GM19240 (cell line): ENCODE results near the gene SALL3.

Experiments used
- DNase-seq: peaks from one replicate; pipeline ENCODE4 v3.0.0; 2011; ENCODE audit warnings: low spot score; ENCODE audit not compliant: insufficient read length

Gene SALL3

DNA sequence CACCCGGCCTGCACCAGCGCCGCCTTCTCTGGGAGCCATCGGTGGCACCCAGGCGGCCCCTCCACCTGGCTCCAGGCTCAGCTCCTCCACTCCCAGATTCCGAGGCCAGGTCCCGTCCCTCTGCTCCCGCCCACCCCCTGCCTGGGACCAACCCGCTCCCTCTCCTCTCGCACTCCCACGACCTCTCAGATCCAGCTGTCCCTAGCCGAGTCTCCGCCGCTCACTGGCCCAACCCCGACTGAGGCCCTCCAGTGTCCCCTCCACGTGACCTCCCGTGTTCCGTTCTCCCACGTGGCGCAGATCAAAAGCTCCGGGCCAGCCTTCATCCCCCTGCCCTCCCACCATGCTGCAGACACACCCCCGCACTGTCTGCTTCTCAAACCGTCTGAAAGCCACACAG is 14.4 kb upstream of the SALL3 start:
- no peak for DNase-seq

DNA sequence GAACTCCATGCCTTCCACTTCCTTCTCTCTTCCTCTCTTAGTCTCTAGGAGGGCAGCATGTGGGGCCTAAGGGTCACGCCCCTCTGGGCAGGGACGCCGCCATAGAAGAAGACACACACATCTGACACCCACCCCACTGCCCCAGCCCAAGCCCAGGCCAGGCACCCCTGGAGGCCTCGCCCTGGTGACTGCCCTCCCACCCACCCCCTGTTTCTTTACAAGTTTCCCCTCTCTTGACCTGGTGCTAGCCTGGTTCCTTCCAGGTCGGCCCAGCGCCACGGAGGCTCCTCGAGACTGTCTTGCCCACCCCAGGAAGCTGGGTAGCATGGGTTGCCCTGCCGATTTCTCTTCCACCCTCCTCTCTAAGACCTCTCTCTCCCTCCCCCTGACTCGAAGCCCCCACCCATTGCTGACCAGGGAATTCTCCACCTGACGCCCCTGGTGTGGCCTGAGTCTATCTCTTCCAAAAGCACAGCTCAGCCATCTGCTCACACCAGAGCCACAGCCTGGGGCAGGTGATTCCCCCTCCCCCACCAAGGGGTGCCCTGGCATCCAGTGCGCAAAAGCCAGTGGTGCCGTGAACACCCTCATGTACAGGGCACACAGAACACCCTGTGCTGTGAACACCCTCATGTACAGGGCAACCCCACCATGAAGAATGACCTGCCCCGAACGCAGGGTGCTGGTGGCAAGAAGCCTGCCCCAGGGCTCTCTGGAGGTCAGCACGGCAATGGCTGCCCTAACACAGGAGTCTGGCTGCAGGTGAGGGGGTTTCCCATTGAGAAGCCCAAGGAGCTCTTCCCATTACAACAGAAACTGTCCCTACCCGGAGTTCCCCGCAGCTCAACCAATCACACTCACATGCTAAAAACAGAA is 13.5 kb upstream of the SALL3 start:
- DNase-seq = no peak

DNA sequence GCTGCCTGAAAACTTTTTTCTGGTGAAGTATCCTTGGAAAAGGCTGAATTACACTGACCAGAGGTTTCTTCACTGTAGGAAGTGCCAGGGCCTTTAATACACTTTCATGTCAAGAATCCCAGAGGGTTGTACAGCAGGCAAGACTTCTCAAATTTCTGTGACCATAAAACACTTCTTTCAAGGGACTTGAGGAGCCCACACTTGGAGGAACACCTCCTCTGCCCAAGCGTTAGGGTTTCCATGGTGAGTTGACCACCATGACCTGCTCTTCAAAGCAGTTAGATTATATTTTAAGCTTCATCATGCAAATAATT is 12.9 kb upstream of the SALL3 start:
- no peak for DNase-seq

DNA sequence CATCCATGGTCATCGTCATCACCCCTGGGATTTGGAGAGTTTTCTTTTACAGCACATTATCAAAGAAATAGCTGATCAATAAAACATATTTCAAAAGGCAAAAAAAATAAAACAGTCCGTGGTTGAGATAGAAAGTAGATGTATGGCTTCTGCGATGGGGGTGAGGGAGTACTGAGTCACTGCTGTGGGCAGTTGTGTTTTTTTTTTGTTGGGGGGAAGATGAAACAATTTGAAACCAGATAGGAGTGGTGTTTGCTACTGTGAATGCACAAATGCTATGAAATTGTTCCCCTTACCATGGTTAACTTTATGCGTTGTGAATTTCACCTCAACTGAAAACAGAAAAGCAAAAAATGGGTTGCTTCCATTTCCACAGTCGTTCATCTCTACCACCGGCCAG is 11.9 kb upstream of the SALL3 start:
- DNase-seq = no peak

DNA sequence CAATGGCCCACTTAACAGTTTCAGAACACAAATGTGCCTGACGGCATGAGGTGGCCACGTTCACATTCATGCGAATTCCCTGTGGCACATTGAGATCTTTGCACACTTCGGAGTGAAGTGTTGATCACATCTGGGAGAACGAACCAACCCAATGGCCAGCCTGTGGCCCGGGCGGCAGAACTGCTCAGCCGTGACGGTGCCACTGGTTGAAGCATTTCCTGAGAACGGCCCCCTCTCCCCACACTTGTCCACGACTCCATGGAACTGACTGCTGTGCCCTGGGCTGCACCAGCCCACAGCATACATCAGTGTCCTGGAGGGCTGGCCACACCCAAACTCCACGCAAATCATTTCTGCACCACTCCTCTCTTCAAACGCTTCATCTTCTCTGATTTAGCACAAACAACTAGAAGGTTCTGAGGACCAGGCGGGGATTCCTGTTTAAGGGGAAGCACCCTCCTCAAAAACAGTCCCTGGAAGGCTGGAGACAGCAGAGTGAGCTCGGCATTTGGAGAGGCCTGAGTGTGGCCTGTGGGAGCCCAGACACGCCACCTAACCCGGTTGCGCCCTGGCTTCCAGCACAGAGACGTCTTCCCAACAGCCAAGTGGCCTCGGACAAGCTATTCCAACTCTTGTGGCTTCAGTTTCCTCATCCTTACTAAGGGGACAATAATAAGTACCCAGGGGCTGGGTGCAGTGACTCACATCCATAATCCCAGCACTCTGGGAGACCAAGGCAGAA is 9.9 kb upstream of the SALL3 start:
- no peak for DNase-seq

DNA sequence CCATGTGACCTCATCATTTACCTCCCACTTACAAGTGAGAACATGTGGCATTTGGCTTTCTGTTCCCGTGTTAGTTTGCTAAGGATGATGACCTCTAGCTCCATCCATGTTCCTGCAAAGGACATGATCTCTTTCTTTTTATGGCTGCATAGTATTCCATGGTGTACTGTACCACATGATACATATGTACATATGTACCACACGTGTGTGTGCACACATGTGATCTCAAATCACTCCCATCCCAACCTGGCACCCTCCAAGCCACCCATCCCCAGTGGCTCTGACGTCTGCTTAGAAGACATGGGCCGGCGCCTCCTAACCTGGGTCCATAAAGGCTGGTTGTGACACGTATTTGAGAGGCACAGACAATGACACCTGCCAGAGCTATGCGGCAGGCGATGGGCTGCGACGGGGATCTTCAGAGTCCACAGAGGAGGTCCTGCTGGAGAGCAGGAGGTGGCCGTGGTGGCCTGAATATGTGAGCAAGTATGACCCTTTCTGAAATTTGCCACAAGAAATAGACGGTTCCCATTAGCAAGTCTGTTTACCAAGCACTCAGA is 8.8 kb upstream of the SALL3 start:
- DNase-seq = no peak

DNA sequence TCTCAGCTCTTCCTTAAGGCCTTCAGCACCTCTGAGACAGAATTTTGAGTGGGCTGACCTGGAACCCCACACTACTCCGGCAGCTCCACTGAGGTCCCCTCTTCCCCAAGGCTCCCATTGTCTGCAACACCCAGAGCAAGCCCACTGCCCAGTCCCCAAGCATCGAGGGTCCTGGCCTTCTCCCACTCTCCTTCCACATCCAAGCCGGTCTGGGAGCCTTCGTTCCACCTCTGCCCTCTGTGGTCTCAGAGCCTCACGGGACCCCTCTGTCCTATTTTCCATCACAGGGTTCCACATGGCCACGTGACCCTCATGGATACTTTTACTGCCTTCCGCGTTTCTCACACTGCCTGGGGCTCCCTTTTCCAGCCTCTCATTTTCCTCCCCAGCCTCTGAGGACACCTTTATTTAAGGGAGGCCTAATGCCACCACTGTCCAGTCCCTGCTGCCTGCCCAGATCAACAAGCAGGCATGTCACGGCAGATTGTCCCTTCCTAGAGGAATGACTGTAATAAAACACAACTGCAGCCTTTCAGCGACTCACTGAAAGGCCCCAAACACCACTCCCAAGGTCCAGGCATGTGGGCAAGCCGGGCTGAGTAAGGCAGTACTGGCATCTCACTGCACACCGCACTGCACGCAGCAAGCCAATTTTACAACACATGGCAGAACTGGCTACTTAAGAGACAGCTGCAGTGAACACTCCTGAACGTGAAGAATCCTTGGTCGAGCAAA is 7.9 kb upstream of the SALL3 start:
- no peak for DNase-seq

DNA sequence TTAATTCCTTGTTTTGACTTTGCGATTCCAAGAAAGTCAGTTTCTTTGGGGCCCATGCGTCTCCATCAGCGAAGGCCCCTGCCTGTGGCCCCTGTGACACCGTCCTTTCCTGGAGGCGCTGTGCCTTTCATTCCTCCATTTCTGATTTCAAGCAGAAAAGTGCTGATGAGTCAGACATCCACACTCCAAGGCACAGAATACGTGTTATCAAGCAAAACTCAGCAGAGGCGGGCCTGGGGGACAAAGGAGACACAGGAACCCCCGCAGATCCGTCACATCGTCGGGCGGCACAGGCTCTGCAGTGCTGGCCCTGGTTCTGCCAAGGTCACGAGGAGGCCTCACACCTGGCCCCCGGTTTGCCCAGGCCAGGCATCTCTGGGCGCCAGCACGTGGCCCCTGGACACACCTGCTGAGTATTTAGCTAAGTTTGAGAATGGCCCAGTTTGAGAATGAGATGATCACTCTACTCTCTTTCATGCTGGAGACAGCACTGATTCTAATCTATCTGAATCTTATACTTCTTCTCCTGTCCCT is 7.2 kb upstream of the SALL3 start:
- DNase-seq = no peak

DNA sequence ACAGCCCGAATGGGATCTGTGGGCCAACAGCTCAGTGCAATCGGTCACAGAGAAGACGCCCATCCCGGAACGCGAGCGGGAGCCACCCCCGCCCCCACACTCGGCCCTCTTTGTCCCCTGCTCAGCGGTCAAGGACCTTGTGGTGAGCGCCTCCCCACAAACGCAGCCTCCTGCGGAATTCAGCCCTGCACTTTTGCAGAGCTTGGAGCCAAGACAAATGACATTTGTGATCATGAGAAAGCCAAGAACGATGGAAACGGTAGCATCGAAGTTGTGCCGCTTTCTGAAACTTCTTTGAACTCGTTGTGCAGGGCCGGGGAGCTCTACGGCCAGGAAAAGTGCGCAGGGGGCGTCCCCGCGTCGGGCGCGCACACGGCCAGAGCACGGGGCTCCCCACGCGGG is 6.7 kb upstream of the SALL3 start:
- no peak for DNase-seq

DNA sequence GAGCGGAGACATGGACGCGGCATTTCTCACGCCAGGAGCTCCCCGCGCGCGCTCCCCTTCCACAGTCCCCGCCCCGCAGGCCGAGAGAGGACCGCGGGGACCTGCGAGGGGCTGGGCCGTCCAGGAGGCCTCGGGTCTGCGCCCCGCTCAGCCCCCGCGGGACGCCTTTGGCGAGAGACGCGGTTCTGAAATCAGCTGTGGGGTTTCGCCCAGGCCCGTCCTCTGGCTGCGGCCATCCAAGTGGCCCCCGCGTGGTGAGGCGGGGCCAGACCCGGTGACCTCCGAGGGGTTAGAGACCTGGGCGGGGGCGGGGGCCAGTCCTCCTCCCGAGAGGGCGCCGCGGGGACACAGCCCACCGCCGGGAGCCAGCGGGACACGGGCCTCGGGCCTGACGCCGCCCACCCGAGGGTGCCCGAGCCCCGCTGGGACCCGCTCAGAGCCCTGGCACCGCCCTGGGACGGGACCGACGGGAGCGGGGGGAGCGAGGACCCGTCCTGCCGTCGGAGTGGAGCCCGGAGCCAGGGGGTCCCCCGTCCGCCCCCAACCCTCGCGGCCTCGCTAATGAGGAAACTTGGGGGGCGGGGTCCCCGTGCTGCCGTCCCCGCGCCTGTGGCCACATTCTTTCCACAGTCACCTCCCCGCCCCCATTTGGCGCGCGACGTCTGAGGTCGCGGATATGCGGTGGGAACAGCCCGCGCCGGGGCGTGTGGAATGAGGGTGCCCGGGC is 6.1 kb upstream of the SALL3 start:
- no peak for DNase-seq

DNA sequence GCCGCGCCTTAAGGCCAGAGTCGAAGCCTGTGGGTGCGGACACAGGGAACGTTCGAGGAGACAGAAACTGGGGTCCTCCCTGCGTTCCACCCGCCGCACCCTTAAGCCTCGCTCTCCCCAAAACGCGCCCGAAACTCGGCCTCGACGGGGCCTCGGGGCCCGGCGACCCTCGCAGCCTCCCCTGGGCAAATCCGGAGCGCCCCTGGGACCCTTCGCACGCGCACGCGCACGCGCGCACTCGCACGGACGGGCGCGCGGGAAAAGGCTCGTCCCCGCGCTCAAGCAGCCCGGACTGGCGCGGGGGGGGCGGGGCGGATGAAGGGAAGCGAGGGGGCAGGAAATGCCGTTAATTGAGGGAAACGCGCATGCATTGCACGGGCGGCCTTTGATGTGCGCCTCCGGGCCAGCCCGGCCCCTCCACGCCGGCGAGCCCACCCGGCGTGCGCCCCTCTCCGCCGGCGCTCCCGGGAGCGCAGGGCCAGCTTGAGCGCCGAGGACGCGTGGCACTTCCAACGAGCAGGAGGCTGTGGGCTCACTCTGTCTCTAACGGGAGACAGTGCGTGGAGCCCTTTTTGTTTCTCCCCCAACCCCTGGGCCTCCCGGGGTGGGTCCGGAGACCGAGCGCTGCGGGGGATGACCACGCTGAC is 5.4 kb upstream of the SALL3 start:
- no peak for DNase-seq

DNA sequence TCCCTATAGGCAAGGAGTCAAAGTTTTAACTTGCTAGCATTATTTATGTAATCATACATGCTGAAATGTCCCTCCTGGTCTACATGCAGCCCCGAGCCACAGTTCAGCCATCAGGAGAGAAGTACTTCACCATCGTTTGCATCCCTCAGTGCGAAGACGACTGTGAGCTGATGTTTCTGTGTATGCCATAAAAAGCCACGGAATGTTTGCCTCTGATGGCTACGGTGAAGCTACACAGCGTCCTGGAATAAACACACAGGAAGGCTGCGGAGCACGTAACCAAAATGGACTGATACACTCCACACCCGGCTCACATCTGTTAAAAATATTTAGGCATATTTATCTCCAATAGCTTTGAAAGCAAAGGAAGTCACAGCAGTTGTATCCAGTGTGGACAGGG is 4.3 kb upstream of the SALL3 start:
- DNase-seq = no peak

DNA sequence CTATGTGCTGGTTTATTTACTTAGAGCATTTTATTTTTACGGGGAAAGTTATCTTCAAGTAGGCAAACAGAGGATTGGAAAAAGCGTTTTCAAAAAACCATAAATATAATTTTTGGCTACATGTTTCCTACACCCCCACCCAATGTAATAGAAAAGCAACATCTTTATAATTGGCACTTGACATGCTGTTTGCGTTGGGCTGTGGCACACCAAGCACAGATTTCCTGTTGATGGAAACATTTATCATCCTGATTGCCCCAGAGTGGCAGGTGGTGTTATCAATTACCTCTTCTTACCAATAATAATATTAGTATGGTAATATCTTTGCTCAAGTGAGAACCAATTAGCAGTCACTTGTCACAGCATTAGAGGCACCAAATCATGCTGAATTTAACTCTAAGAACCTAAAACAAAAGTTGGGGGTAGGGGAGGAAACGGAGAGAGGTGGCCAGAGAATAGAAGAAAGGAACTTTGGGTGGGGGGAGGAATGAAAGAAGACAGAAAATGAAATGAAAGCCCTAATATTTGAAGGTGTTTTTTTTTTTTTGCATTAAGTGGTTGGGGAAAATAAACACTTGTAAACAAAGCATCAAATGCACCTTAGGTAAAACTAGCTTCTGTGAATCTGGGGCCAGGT is 3.8 kb upstream of the SALL3 start:
- DNase-seq = no peak

DNA sequence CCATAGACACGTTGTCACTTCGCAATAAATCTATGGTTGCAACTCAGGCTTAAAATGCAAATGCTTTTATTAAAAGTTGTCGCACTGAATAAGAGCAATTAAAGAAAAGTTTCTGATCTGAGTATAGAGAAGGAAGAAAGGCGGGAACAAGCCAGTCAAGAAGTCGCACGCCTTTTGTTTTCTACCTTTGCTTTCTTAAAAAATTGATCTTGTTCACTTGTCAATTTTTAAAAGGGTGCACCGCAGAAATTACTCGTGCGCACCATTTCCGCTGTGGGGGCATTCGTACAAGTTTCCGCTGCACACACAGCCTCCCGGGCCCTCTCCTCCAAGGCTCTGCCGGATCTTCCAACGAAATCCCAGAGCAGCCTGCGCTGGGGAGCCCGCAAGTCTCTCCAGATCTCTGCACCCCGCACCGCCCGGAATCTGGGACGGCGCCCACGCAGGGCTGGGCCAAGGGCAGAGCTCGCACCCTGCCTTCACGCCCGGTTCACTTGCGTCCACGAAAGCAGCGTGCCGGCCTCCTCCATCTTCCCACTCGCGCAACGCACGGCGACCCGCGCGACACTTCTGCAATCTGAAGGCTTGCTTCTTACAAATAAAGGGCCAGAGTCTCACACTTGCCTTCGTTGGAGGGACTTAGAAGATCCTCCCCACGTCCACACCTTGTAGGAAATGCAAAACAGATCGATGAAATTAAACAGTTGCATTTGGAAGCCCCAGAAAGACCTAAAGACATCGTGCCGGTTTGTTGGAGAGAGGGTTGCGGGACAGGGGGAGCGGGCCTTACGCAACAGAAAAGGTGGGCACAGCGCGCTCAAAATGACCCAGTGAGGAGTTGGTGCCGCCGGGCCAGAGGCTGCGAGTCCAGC is 2.6 kb upstream of the SALL3 start:
- no peak for DNase-seq

DNA sequence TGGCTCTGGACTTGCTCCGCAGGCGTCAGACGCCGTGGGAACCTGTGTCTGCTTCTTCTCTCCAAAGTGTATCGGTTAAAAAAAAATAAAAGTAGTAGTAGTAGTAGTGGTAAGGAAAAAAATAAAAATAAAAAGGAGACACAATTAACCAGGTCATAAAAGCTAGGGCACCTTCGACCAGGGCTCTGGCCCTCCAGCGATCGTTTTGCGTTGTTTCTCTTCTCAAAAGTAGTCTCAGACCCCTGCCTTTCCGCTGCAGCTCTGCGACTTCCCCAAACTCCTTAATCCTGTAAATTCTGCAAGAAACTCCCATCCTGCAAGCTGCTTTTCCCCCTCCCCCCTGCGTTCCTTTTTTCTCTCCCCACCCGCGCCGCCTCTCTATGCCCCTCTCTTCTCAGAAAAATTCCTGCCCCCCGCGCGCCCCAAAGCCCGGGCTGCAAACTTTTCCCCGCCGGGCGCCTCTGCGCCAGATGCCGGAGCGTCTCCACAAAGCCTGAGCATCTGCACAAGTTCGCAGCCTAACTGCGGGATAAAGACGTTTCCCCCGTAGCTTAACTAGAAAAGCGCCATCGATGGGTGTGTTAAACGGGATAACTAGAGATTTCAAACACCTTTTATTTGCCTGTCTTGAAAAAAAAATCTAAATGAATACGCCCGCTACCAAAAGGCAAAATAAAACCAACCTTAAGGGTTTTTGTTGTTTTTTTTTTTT is 1.8 kb upstream of the SALL3 start:
- DNase-seq = no peak

DNA sequence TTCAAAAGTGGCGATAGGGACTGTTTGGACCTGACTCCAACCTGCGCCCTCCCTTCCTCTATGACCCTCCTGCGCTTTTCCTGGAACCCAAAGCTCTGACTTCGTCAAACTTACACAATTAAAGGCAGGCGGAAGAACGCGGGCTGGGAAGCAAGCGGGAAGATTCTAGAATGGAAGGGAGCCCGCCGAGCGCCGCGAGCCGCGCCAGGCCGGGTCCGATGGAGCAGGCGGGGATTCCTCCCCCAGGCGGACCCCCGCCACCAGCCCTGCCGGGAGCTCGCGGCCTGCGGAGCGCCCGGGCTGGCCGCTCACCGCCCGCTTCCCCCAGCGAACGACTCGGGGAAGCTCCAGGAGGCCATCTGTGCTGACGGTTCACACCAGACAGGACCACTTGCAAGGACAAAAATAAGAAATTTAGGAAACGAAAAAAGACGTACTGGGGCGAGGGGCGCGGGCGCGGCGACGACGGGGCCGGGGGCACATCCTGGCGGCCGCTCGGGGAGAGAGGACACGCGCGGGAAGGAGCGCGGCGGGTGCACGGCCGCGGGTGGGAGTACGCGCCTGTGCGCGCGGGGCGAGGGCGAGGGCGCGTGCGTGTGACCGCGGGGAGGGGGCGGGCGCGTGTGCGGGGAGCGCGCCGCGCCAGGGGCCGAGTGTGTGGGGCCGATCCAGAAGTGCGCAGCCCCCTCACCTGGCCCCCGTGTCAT is 1.1 kb upstream of the SALL3 start:
- no peak for DNase-seq

DNA sequence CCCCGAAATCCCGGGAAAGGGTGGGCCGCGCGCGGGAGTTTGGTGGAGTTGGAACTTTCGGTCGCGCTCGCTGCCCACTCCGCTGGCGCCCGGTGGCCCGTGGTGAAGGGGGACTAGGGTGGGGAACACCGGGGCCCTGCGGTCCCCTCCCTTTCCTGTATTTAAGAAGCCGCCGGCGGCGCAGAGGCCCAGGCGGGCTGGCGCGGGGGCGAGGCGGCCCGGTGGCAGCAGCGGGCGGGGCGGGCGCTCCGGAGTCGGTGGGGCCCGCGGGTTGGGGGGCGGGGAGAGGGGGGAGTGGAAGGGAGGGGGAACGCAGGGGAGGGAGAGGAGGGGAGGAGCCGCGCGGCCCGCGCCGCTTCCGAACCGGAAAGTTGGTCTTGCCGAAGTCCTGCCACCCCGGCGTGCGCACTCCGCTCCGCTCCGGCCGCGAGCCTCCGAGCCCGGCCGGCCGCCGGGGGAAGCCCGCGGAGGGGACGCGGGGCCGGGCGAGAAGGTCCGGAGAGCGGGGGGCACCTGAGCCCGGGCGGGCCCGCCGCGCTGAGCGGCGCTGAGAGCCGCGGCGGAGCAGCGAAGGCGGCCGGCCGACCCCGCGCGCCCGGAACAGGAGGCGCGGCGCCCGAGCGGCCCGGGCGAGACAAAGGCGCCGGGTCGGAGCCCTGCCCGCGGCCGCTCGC is 425 bp upstream of the SALL3 start:
- no peak for DNase-seq
